OCI-M2 (cell line): ENCODE measurements around the gene RASA3.
"Not testable (repeated sequence)": the region's sequence is repeated elsewhere in the genome, so short reads cannot be mapped to it uniquely, and the experiment has no call there.

Source experiments
- DNase-seq: peaks from one replicate; lab custom pipeline; 2025; ENCODE audit not compliant: unreplicated experiment; lab: John Stamatoyannopoulos, UW

RASA3 gene

DNA sequence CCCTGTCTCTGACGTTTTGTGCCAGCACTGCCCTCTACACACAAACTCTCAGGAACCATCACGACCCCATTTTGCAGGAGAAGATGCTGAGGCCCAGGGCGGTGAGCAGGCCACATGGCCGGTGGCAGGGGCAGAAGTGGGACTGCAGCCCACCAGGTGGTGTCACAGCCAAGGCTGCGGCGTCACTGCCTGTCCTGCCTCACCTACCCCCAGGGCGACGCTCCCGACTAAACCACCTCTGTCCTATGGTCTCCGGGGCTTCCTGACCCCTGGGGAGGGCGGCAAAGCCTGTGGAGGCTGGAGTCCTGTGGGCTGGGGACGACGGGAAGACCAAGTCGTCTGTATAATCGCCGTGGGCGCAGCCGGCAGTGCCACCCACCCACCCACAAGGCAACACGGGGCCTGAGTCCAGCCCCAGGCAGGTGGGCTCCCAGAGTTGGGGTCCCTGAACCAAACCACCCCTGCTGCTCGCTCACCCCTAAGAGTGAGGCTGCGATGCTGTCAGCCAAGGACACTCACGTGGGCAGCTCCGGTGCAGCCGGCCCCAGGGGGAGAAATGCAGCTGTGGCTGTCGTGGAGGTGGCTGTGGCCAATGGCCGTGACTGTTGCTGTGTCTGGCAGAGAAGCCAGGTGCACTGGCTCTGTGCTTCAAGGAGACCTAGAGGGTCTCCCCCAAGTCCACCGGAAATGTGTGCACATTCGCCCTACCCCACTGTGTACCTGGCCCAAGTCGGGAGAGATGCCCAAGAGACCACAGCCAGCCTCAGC lies 29.7 kb downstream of the RASA3 start:
- no peak for DNase-seq

DNA sequence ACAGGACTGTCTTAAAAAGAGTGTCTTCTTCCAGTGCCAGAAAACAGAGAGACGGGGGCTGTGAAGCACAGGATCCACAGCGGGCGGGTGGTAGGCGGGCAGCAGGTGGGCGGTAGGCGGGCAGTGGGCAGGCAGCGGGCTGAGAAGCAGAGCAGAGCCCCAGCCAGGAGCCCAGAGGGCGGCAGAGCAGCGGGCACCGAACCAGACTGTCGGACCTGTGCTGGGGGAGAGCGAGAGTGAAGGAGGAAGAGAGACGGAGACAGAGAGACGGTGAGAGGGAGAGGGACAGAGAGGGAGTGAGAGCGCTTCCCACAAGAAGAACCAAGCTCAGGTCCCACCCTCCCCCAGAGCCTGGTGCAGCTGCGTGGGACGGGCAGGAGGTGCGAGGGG lies 30.3 kb downstream of the RASA3 start:
- DNase-seq, result no peak

DNA sequence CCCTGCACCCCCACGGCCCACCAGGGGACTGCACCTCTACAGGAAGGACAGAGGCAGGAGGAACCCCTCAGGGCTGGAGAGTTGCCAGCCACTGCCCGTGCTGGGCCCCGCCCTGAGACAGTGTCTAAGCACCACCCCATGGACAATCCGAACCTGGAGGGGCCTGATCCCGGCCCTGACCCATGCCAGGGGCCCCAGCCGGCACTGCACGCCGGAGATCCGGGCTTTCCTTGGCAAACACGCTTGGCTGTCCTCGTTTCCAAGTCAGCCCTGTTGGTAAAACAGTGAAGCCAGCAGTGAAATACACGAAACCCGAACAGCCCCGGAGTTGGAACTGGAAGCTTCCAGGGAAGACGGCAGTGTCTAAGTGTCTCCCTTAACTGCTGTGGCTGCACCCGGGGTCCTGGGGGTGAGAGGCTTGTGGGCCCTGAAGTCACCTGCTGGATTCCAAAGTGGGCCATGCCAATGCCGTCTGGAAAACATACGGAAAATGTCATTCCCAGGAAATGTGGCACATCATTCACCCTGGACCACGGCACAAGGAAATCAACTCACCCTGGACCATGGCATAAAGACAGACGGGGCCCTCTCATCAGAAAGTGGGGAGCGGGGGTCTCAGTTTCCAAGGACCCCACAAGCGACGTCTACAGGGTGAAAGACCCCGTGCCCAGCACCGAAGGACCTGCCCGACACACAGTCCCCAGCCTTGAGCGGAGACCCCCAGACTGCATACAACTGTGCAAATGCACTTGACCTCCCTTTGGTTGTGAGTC lies 30.9 kb downstream of the RASA3 start:
- DNase-seq, result no peak

DNA sequence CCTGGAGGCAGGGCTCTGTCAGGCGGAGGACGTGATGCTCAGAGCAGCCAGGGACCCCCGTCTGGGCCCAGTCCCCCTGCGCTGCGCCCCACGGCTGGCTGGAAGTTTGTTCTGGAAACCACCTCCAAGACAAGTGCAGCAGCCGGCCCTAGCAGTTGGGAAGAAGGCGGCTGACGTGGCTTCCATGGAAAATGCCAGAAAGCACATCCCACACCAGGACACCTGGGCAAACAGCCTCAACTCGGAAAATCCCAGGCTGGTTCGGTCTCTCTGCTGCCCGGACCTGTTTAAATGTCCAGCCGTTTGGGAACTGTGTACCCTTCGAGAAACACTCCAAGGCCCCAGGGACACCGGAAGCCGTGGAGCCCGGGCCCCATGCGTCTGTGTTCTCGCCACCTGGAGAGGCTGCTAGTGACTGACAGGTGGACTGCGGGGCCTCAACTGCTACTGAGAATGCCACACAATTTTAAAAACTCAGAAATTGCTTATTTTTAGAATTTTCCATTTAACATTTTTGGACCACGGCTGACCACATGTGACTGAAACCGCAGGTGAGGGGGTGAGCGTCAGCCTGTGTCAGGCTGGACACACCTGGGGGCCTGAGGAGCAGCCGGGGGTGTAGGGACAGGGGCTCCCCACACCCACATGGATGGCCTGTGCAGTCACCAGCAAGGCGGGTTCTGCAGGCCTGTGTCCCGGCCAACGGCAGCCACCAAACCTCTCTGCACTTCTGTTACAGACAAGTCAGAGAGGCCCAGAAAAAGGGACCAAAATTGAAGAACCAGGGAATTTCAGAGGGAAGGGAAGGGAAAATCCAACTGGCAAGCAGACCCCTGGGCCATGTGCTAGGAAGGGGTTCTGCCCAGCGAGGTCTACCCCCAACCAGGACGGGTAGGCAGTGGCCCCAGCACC lies 31.7 kb downstream of the RASA3 start:
- no peak for DNase-seq

DNA sequence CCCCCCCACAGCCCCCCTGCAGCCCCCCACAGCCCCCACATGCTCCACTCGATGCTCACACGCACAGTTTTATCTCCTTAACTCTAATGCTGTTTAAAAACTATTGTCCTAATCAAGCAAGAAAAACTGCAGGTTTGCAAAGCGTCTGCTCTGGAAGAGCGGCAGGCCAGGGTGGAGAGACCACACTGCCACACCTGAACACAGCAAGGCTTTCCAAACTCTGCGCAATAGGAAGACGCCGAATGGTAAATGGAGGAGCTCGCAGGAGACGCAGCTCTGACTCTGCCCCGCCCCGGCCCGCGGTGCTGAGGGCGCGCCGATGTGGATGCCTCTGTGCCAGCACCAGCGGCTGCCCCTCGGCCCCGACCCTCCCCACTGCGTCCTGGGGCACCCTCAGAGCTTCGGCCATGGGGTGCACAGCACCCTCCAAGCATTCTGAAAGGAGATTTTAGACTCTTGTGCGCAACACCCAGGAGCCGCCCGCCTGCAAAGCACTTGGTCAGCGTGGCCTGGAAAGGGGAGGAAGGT lies 32.4 kb downstream of the RASA3 start:
- DNase-seq, result no peak

DNA sequence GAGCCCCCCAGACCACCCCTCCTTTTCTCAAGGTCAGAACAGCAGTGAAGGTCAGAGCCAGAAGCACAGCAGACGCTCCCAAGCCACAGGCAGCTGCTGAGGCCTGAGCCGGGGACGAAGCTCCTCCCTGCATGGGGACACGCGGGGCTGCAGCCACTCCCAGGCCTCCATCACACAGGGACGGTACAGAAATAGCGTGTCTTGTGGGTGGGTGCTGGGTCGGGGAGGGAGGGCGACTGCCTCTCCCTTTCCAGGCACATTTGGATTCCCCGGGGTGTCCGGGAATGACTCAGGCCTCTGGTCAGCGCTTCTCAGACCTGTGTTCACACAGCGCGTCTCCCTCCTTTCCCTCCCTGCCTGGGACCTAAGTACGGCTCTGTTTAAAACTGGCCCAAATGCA lies 33.2 kb downstream of the RASA3 start:
- DNase-seq, result no peak

DNA sequence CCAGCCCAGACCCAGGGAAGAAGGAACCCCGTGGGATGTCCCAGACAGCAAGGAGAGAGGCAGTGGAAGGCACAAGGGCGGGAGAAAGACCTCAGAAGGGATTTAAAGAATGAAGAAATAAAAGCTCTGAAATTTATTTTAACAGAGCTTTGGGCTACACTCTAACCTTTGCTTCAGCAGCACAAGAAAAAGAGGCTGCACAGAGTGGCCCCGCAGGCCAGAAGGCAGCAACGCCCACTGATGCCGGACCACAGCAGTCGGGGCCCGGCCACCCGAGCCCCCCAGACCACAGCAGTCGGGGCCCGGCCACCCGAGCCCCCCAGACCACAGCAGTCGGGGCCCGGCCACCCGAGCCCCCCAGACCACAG lies 33.8 kb downstream of the RASA3 start:
- not testable (repeated sequence) for DNase-seq

DNA sequence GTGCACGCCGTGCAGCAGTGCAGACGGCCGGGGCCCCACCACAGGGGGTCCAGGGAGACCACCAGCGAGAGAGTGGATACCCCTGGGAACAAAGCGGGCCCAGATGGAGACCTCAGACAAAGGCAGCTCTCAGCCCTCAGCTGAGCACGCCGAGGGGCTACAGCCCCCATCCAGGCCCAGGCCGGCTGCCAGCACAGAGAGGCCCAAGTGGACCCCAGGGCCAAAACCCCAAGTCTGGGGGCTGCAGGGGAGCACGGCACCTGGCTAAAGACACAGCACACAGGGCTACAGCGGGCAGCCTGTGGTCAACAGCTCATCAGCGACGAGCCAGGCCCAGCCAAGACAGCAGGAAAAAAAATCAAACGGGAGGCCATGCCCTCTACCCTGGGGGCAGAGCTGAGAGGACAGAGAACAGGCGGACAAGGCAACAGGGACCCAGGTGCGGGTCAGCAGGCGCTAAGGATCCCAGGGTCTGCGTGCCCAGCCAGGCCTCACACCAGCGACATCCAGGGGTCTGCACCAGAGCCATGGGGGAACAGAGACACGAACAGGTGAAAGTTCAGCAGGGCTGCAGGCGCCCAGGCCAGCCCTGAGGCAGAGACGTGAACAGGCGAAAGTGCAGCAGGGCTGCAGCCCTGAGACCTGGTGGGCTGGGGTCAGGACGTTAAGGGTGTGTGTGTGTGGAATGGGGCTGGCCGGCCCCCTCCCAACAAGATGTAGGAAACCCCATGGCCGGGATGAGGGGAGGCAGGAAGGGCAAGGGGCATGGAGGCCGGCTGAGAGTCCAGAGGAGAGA lies 34.3 kb downstream of the RASA3 start:
- DNase-seq, result no peak

DNA sequence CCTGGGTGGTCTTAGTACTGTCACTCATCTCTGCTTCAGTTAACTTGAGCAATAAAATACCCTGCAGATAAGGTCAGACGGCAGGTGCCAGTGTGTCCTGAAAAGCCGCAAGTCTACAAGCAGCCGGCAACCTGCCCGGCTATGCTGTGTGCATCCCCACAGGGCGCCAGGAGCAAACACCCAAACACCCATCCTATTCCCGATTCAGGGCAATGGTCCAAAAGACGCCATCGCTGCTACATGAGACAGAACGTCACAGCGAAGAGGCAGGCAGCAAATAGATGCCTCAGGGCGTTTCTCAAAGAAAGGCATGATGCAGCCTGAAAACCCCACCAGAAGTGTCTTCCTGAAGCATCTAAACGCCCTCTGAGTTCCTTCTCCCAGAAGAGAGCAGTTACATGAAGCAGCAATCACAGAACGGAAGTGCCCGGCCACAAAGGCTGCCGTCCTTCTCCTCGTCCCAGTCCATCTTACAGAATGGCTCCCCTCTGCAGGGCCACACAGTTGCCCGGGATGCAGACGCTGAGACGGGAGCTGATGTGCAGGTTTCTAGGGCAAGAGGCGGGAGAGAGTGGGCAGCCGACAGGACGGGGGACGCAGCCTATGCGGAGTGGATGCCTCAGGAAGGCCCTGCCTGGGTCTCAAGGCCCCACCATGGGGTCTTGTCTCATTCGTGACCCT lies 35.1 kb downstream of the RASA3 start:
- no peak for DNase-seq

DNA sequence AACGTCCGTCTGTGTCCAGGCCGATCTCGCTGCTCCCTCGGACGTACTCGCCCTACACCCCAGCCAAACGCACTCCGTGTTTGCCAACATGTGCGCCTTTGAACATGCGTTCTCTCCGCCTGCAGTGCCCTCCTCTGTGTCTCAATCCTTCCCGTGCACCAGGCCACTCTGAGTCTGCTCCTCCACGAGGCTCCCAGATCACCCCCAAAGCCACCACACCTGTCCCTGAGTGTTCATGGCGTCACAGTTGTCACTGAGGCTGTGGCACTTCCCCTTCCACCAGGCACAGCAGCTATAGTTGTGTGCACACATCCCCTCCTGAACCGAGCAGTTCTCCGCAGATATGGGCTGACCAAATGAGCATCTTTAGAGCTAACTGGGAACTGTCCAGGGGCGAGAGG lies 35.6 kb downstream of the RASA3 start:
- no peak for DNase-seq

DNA sequence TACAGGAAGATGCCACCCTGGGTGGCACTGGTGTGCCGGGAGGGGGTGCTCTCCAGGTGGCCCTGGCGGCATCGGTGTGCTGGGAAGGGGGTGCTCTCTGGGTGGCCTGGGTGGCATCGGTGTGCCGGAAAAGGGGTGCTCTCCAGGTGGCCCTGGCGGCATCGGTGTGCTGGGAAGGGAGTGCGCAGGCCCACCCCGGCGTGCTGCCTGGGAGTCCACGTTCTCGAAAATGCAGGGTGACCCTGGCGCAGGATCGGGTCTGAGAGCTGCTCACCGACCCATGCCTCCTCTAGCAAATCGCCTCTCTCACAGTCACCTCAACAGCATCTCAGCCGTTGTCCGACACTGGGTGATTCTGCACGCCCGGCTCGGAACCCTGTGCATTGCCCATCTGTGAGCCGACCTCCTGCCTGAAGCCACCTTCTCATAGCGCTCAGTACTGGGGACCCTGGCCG lies 36.4 kb downstream of the RASA3 start:
- DNase-seq, result no peak

DNA sequence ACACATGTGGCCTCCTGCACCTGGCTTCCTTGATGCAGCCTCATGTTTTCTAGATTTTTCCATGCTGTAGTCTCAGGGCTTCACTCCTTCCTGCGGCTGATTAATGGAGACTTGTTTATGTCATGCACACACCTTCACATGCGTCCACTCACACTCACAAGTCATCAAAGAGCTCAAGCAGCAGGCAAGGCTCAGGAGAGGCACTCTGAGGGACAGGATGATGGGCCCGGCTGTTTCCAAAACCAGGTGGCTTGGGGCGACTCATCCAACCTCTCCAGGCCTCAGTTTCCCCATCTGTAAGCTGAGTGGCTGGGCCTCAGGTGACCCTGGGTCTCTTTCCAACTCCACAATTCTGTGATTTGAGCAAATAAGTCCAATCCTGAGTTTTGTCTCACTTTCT lies 36.9 kb downstream of the RASA3 start:
- no peak for DNase-seq

DNA sequence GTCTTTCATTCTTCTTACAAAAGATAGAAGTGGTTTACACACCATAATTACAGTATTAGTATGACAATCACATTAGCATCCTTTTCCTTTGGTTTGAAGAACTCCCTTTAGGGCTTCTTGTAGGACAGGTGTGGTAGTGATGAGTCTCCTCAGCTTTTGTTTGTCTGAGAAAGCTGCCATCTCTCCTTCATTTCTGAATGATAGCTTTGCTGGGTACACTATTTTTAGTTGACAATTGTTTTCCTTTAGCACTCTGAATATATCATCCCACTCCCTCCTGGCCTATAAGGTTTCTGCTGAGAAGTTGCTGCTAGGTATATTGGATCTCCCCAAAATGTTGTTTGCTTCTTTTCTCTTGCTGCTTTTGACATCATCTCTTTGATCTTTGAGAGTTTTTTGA lies 39.3 kb downstream of the RASA3 start:
- DNase-seq, result no peak

DNA sequence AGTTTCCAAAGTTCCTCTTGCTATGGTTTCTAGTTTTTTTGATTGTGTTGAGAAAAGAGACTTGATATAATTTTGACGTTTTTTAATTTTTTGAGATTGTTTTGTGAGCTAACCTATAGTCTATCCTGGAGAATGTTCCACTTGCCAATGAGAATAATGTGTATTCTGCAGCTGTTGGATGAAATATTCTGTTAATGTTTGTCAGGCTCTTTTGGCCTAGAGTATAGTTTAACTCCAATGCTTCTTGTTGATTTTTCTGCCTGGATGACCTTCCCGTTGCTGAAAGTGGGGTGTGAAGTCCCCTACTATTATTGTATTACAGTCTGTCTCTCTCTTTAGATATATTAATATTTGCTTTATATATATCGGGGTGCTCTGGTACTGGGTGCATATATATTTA lies 40.0 kb downstream of the RASA3 start:
- DNase-seq, result no peak

DNA sequence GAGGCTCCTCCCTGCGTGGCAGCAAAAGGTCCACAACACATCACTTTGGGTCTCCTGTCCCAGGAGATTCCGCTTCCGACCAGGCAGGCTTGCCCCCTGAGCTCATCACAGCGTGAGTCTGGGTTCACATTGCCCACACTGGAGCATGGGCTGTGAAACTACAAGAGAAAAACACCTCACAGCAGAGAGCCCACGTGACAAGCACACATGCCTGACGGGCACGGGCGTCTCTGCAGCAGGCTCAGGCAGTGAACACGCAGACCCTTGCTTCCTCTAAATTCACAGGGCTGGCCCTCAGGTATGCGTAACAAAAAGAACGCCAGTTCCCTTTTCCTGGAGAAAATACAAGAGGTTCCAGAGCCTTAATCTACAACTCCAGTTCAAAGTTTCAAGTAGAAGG lies 41.9 kb downstream of the RASA3 start:
- no peak for DNase-seq

DNA sequence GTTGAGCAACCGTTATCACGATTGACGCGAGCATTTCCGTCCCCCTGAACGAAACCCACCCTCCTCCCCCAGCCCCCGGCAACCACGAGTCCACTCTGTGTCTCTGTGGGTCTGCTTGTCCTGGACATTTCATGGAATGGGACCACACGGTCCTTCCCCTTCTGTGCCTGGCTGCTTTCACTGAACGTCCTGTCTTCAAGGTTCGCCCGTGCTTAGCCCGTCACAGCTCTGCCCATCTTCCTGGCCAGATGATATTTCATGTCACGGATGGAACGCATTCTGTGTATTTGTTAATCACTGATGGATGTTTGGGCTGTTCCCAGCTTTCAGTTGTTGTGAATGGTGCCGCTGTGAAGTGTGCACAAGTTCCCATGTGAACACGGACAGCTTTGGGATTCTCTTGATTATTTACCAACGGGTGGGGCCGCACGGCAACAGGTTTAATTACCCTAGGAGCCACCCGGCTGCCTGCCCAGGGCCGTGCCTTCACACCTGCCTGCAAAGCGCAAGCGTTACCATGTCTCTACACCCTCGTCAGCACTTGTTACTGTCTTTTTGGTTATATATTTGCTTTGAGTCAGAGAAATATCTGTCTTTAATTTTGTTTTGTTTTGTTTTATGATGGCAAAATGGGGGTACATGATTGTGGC lies 42.5 kb downstream of the RASA3 start:
- no peak for DNase-seq

DNA sequence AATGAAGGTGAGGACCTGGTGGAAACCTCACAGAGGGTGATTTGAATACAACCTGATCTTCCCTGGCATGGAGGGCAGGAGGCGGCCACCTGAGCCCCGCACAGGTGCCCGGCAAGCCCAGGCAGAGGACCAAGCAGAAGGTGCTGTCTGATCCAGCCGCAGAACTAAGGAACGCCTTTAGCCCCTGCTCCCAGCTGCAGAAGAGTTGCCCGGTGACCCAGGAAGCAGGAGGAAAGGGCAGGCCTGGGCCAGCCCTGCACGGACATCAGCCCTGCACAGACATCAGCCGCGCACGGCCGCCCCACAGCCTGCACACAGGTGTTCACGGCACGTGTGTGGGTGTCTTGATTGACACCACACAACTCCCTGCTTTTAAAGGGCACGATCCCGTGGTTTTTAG lies 43.1 kb downstream of the RASA3 start:
- DNase-seq, result no peak

DNA sequence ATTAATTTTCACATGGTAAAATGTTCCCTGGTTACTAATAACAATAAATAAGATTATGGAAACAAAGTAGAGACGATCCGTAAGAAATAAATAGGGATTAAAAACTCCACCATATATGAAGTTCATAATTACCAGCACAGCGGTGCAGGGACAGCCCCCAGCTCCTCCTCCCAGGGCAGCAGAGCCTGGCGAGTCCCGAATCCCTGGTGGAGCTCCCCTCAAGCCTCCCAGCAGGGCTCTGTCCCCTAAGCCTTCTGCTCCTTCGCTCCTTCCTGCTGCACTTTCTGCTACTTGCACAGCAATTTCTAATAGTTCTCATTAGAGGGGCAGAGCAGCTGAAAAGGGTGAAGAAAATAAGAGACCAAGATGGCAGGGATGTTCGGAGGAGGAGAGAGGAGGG lies 43.6 kb downstream of the RASA3 start:
- no peak for DNase-seq

DNA sequence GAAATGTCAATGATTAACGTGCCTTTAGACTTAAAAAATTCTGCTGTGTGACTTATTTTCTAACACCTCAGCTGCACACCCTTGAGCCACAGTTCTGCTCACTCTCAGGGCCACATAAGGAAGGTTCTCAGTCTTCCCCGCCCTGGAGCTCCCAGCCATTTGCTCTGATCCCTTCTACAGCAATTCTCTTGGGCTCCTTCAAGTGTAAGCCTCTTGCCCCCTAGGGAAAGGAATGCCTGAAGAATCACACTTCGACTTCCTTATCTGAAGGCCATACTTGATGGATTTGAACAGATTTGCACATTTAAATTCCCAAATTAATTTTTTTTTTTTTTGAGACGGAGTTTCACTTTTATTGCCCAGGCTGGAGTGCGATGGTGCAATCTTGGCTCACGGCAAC lies 44.2 kb downstream of the RASA3 start:
- no peak for DNase-seq

DNA sequence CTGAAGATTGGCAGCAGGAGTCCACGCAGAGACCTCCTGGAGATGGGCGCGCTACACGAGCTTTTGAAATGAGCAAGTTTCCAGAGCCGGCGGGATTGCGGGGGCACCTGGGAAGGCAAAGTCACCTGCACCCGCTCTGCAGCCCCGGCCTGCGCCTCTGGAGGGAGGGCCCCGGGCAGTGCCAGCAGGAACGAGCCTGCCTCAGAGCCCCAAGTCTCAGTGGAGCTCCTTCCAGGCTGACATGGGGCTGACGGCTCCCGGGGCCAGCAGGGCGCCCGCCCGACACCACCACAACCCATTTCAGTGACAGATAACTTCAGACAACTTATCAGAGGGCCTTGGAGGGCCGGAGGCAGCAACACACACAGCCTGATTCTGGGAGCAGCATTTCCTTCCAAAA lies 45.0 kb downstream of the RASA3 start:
- no peak for DNase-seq
